Panc1 (cell line): ENCODE results near the gene PNPLA8. TPM values are rescaled to one million over a fixed set of nuclear protein-coding genes. Genes with fewer than 3 reads are reported as not detected.

Experiments
- ATAC-seq: fragments of 200-7000 bp; cut with Tn5 transposase; 2 replicates; pipeline ENCODE4 v1.9.1; 2020; ENCODE audit warnings: mild to moderate bottlenecking, moderate library complexity
- BruUV-seq: library from RNA; stranded (reverse); fragments of 400-500 nt; replicated peaks from 2 replicates; lab custom pipeline; 2021; lab: Mats Ljungman, UMichigan
- CTCF ChIA-PET: fragments of 300-600 bp; sonication (Branson Sonifier 250); formaldehyde crosslinking; loops from one replicate; lab custom pipeline; 2022; ENCODE audit warnings: antibody characterized with exemption; lab: Charles Lee
- POLR2A ChIA-PET: fragments of 300-600 bp; sonication (Branson Sonifier 250); formaldehyde crosslinking; loops from one replicate; lab custom pipeline; 2022; ENCODE audit warnings: antibody characterized with exemption; lab: Charles Lee
- DNase-seq: peaks from one replicate; pipeline ENCODE4 v3.0.0-alpha.2; 2010; ENCODE audit warnings: low read depth, low spot score
- H3K27ac ChIP-seq: 2 replicates; pipeline ENCODE4 v1.5.1; 2011; ENCODE audit warnings: mild to moderate bottlenecking, low read length, inconsistent platforms
- H3K27me3 ChIP-seq: fragments of 200-500 bp; sonication (Bioruptor generic); 2 replicates; pipeline ENCODE4 v1.6.0; 2014; ENCODE audit warnings: low read length, inconsistent platforms; ENCODE audit not compliant: control insufficient read depth, insufficient read depth
- H3K36me3 ChIP-seq: fragments of 200-500 bp; sonication (Bioruptor generic); 2 replicates; pipeline ENCODE4 v1.5.1; 2014; ENCODE audit warnings: inconsistent platforms, mild to moderate bottlenecking, low read length, moderate library complexity; ENCODE audit not compliant: control insufficient read depth, insufficient read depth
- H3K4me1 ChIP-seq: 2 replicates; pipeline ENCODE4 v1.5.1; 2011; ENCODE audit warnings: inconsistent platforms, mild to moderate bottlenecking, low read length, moderate library complexity; ENCODE audit not compliant: control insufficient read depth, insufficient read depth
- H3K4me3 ChIP-seq, 2 experiments: 2 replicates each; pipeline ENCODE4 v1.5.1; 2011 to 2012; ENCODE audit warnings: low read depth in 2 of 2, low read length in 2 of 2, mild to moderate bottlenecking in 2 of 2, inconsistent platforms in 1 of 2, moderate library complexity in 1 of 2
- H3K9me3 ChIP-seq: fragments of 200-500 bp; sonication (Bioruptor generic); 2 replicates; pipeline ENCODE4 v1.5.1; 2014; ENCODE audit warnings: low read depth, mild to moderate bottlenecking, inconsistent platforms, low read length, moderate library complexity; ENCODE audit not compliant: control insufficient read depth, insufficient read depth
- POLR2AphosphoS5 ChIP-seq: IDR thresholded peaks from 2 replicates; pipeline ENCODE4 v1.6.1; 2012; ENCODE audit warnings: mild to moderate bottlenecking, low read depth, low read length, moderate library complexity
- SIN3A ChIP-seq: IDR thresholded peaks from 2 replicates; pipeline ENCODE4 v1.6.1; 2012; ENCODE audit warnings: low read depth, mild to moderate bottlenecking, low read length, moderate library complexity, borderline replicate concordance; ENCODE audit not compliant: insufficient read depth
- TCF7L2 ChIP-seq: IDR thresholded peaks from 2 replicates; pipeline ENCODE4 v1.6.1; 2011; ENCODE audit warnings: mild to moderate bottlenecking, low read depth, low read length, inconsistent platforms
- in situ Hi-C: cut with HindIII; loops from 2 replicates; pipeline ENCODE4 v1.10.0; 2016; ENCODE audit warnings: low sequenced_read_pairs, low pct_unique_long_range_greater_than_20kb
- intact Hi-C: fragments of 100-400 bp; cut with micrococcal nuclease; formaldehyde crosslinking; loops from one replicate; pipeline ENCODE4 v1.10.0; 2022; ENCODE audit not compliant: unreplicated experiment
- total RNA-seq: library from RNA; stranded (reverse); gene quantifications from one replicate; pipeline ENCODE4 v1.2.1, GENCODE V29; 2021; ENCODE audit not compliant: unreplicated experiment
- TF ChIP-seq, protein P1 (sequence below), 2 experiments: IDR thresholded peaks; 2 replicates each; pipeline ENCODE4 v1.6.1; 2011 to 2012; ENCODE audit warnings: low read depth in 2 of 2, control low read depth in 1 of 2, low read length in 1 of 2, mild to moderate bottlenecking in 1 of 2, moderate library complexity in 1 of 2; ENCODE audit not compliant: insufficient read depth in 1 of 2
- TF ChIP-seq, protein P2 (sequence below): fragments of 450-650 bp; IDR thresholded peaks from 2 replicates; pipeline ENCODE4 v1.5.1; 2017; ENCODE audit warnings: mild to moderate bottlenecking

PNPLA8 gene
- total RNA-seq, 1 experiment from 2014 or later = 18.1 TPM

DNA sequence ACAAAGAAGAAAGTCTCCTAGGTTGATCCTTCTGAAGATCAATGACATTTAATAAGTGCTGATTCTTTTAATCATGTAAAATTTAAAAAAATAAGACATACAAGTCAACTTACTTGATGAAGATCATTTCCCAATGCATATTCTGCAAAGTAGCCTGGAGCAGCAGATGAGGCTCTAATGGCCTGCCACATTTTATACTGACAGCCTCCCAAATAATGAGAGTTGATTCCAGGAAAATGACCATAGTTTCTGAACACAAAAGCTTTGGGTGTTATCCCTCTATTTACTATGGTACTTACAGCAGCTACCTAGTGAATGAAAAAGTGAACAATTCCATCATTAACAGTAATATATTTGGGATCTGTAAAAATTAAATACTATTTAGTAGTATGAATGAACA is 38.3 kb downstream of the PNPLA8 start:
- no TSS peak for BruUV-seq
- Histone ChIP-seq H3K27me3 (no peaks in the 10 kb centered on the region), H3K4me1 (no peaks in the 10 kb centered on the region), H3K36me3 (no peaks in the 10 kb centered on the region; the same call in 1 of the 2 replicates), H3K27ac (no peak overlapping the region), H3K4me3 (no peak overlapping the region), H3K9me3 (no peaks in the 10 kb centered on the region)
- DNase-seq = no peak
- in situ Hi-C loops = no loop called here
- ChIA-PET CTCF (interaction anchor here (0.5 kb wide), 1 partner anchor 456 kb away, joined by 3 read pairs; no protein-coding TSS in a partner anchor), POLR2A (no interaction called here)
- no peak for ATAC-seq
- TF ChIP-seq, protein P1, sequence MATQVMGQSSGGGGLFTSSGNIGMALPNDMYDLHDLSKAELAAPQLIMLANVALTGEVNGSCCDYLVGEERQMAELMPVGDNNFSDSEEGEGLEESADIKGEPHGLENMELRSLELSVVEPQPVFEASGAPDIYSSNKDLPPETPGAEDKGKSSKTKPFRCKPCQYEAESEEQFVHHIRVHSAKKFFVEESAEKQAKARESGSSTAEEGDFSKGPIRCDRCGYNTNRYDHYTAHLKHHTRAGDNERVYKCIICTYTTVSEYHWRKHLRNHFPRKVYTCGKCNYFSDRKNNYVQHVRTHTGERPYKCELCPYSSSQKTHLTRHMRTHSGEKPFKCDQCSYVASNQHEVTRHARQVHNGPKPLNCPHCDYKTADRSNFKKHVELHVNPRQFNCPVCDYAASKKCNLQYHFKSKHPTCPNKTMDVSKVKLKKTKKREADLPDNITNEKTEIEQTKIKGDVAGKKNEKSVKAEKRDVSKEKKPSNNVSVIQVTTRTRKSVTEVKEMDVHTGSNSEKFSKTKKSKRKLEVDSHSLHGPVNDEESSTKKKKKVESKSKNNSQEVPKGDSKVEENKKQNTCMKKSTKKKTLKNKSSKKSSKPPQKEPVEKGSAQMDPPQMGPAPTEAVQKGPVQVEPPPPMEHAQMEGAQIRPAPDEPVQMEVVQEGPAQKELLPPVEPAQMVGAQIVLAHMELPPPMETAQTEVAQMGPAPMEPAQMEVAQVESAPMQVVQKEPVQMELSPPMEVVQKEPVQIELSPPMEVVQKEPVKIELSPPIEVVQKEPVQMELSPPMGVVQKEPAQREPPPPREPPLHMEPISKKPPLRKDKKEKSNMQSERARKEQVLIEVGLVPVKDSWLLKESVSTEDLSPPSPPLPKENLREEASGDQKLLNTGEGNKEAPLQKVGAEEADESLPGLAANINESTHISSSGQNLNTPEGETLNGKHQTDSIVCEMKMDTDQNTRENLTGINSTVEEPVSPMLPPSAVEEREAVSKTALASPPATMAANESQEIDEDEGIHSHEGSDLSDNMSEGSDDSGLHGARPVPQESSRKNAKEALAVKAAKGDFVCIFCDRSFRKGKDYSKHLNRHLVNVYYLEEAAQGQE (IDR thresholded peaks at IDR 0.05; ENCODE audit: insufficient read depth in 1 of 2, low read depth in 2 of 2, low read length in 1 of 2) = no peak
- TF ChIP-seq TCF7L2 (no peak), POLR2AphosphoS5 (no peak), SIN3A (no peak)
- TF ChIP-seq, protein P2, sequence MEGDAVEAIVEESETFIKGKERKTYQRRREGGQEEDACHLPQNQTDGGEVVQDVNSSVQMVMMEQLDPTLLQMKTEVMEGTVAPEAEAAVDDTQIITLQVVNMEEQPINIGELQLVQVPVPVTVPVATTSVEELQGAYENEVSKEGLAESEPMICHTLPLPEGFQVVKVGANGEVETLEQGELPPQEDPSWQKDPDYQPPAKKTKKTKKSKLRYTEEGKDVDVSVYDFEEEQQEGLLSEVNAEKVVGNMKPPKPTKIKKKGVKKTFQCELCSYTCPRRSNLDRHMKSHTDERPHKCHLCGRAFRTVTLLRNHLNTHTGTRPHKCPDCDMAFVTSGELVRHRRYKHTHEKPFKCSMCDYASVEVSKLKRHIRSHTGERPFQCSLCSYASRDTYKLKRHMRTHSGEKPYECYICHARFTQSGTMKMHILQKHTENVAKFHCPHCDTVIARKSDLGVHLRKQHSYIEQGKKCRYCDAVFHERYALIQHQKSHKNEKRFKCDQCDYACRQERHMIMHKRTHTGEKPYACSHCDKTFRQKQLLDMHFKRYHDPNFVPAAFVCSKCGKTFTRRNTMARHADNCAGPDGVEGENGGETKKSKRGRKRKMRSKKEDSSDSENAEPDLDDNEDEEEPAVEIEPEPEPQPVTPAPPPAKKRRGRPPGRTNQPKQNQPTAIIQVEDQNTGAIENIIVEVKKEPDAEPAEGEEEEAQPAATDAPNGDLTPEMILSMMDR = no peak
- intact Hi-C loops = no loop called here

- Histone ChIP-seq H3K27me3 (no peaks in the 10 kb centered on the region), H3K4me3 (no peak overlapping the region), H3K4me1 (no peaks in the 10 kb centered on the region), H3K27ac (no peak overlapping the region), H3K36me3 (no peaks in the 10 kb centered on the region; the same call in 1 of the 2 replicates), H3K9me3 (no peaks in the 10 kb centered on the region)
- POLR2A ChIA-PET = no interaction called here
- in situ Hi-C loops (no loop called here), intact Hi-C loops (no loop called here)
- TF ChIP-seq SIN3A (no peak), POLR2AphosphoS5 (no peak), TCF7L2 (no peak)
- TF ChIP-seq, protein P1 (IDR thresholded peaks at IDR 0.05; ENCODE audit: insufficient read depth in 1 of 2, low read depth in 2 of 2, low read length in 1 of 2) = no peak
- TF ChIP-seq, protein P2 = no peak
- ATAC-seq (no peak), DNase-seq (no peak)
- CTCF ChIA-PET = no interaction called here
- no TSS peak for BruUV-seq
These were observed 39.5 kb downstream of the PNPLA8 start for GRCh38 chr7:108486291-108486966.
